Muscle layer of colon (tissue), 2 donors: ENCODE measurements around the gene PFKM.

Experiments
- H3K27ac ChIP-seq: one replicate; pipeline ENCODE4 v1.7.0; 2013; ENCODE audit warnings: low read depth, mild to moderate bottlenecking, low read length, moderate library complexity
- H3K27me3 ChIP-seq, 2 donors: one replicate each; pipeline ENCODE4 v1.7.0; 2013; ENCODE audit warnings: low read length in 2 of 2, mild to moderate bottlenecking in 2 of 2; ENCODE audit not compliant: insufficient read depth in 2 of 2, control insufficient read depth in 1 of 2
- H3K36me3 ChIP-seq: one replicate; pipeline ENCODE4 v1.7.0; 2013; ENCODE audit warnings: mild to moderate bottlenecking, low read length; ENCODE audit not compliant: insufficient read depth
- H3K4me1 ChIP-seq: one replicate; pipeline ENCODE4 v1.7.0; 2013; ENCODE audit warnings: mild to moderate bottlenecking, low read length; ENCODE audit not compliant: insufficient read depth
- H3K4me3 ChIP-seq, 2 donors: one replicate each; pipeline ENCODE4 v1.7.0; 2013; ENCODE audit warnings: low read length in 2 of 2, low read depth in 1 of 2, mild to moderate bottlenecking in 1 of 2, moderate library complexity in 1 of 2
- H3K9ac ChIP-seq: one replicate; pipeline ENCODE4 v1.7.0; 2013; ENCODE audit warnings: low read length
- H3K9me3 ChIP-seq: one replicate; pipeline ENCODE4 v1.7.0; 2013; ENCODE audit warnings: mild to moderate bottlenecking, low read length
- donor health status: abdominal sarcoma.
- donor health status: Adenocarcinoma of cecum.

Gene PFKM

DNA sequence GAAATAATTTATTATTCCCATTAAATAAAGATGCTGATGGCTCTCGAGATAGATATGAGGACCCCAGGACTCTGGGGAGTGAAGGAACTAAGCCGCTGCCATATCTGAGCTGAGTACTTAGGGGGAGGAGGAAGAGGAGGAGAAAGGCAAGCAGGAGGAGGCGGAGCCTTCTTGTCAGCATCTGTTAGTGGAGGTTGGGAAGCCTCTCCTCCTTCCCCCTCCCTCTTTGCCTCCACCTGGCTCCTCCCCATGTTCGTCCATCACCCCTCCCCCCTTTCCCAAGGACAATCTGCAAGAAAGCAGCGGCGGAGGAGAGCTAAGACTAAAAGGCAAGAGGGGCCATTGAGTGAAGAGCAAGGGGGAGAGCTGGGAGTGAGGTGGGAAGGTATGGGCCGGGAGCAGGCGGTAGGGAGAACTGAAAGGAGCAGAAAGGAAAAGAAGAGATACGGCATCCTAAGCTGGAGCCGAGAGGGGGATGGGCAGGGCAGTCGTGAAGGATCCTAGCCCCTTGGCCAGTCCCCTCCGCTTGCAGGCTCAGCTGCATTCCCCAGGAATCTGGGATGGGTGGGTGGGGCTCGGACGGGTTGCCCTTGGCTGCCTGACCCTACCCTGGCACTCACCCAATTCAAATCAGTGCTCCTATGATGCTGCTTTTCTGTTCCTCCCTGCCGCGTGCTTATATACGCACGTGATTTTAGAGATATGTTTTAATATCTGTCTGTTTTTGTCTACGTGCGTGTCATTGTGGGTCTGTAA, at the start of gene PFKM:
Gene PFKM, plus strand, starts transcription at position 287 of the 756 bp plus-strand sequence. CDS start 3,411 bp downstream, outside the sequence.
- peak within 1 kb of the TSS; percentile 53 for H3K9ac ChIP-seq
- H3K27ac ChIP-seq = peak within 1 kb of the TSS; percentile 69

DNA sequence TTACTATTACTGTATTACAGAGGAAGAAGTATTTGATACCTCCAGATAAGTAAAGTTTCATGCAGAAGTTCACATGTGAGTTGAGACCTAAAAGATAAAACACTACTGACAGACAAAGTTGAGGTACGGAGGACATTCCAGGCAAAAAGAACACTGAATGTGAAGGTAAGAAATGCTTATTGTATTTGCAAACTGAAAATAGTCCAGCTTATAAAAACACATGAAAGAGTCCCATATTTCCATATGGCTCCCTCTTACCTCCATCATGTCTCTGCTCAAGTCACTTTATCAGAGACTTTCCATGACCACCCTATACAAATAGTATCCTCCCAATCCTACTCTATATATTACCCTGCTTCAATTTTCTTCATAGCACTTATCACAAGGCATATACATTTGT, 49.1 kb upstream of the PFKM start:
- H3K4me3 ChIP-seq = no peak overlapping the region
- peaks cover 58% of the 10 kb centered on the region for H3K36me3 ChIP-seq
- H3K27me3 ChIP-seq = no peaks in the 10 kb centered on the region
- no peaks in the 10 kb centered on the region for H3K4me1 ChIP-seq
- H3K27ac ChIP-seq = no peak overlapping the region
- no peaks in the 10 kb centered on the region for H3K9me3 ChIP-seq
- no peak overlapping the region for H3K9ac ChIP-seq

More for the DNA sequence above, at the start of gene PFKM:
- Histone ChIP-seq H3K36me3 (peaks cover 16% of the 10 kb centered on the region), H3K4me1 (peaks cover 13% of the 10 kb centered on the region), H3K27me3 (no peaks in the 10 kb centered on the region), H3K4me3 (peak within 1 kb of the TSS; percentile 77 to 90), H3K9me3 (no peaks in the 10 kb centered on the region)

DNA sequence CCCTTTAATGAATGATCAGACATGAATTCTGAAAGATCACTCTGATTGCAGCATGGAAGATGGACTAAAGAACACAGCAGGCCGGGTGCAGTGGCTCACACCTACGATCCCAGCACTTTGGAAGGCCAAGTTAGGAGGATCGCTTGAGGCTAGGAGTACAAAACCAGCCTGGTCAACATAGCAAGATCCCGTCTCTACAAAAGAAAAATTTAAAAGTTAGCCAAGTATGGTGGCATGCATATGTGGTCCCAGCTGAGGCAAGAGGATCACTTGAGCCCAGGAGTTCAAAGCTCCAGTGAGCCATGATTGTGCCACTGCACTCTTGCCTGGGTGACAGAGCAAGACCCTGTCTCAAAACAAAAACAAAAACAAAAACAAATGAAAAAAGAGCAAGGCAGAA, 48.4 kb upstream of the PFKM start:
- Histone ChIP-seq H3K36me3 (peaks cover 51% of the 10 kb centered on the region), H3K27me3 (no peaks in the 10 kb centered on the region), H3K9me3 (no peaks in the 10 kb centered on the region), H3K9ac (no peak overlapping the region), H3K4me1 (no peaks in the 10 kb centered on the region), H3K4me3 (no peak overlapping the region), H3K27ac (no peak overlapping the region)

DNA sequence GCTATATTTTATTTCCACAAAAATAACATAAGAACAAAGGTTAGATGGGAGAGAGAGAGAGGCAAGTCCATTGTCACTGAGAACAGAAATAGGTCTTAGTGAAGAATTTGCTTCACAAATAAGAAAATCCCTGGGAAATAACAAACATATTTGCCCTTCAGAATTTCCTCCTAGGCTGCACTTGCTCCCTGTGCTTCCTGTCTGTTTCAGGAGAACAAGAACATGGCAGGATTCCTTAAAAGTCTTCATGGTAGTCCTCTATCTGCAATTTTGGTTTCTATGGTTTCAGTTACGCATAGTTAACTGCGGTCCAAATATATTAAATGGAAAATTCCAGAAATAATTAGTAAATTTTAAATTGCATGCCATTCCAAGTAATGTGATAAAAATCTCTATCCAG, 47.4 kb upstream of the PFKM start:
- H3K4me3 ChIP-seq = no peak overlapping the region
- peaks cover 47% of the 10 kb centered on the region for H3K36me3 ChIP-seq
- H3K9ac ChIP-seq = no peak overlapping the region
- no peaks in the 10 kb centered on the region for H3K9me3 ChIP-seq
- H3K4me1 ChIP-seq = no peaks in the 10 kb centered on the region
- H3K27ac ChIP-seq = no peak overlapping the region
- H3K27me3 ChIP-seq = no peaks in the 10 kb centered on the region

DNA sequence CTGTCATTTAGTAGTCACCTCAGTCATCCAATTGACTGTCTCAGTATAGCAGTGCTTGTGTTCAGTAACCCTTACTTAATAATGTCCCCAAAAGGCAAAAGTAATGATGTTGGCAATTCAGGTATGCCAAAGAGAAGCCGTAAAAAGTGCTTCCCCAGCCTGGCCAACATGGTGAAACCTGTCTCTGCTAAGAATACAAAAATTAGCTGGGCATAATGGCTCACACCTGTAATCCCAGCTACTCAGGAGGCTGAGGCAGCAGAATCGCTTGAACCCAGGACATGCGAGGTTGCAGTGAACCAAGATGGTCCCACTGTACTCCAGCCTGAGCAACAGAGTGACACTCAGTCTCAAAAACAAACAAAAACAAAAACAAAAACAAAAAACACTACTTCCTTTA, 46.9 kb upstream of the PFKM start:
- no peak overlapping the region for H3K4me3 ChIP-seq
- peaks cover 52% of the 10 kb centered on the region for H3K36me3 ChIP-seq
- H3K9ac ChIP-seq = no peak overlapping the region
- H3K4me1 ChIP-seq = no peaks in the 10 kb centered on the region
- no peak overlapping the region for H3K27ac ChIP-seq
- H3K9me3 ChIP-seq = no peaks in the 10 kb centered on the region
- H3K27me3 ChIP-seq = no peaks in the 10 kb centered on the region

DNA sequence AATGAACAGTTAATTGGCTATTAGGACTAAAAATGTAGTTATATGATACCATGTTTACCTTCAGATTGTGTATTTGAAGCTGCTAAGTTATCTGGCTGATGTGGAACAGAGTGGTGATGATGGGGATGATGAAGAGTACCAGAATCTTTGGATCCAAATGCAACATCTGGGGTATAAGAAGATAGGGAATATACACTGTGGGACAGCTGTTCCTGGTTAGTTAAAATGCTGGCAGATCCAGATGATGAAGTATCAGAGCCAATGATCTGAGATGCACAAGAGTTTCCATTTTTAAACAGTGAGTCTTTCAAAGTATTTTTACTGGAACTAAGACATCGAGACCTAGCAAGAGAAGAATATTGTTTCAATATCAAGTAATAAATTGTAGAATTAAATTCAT, 44.9 kb upstream of the PFKM start:
- H3K27me3 ChIP-seq = no peaks in the 10 kb centered on the region
- peaks cover 49% of the 10 kb centered on the region for H3K36me3 ChIP-seq
- no peaks in the 10 kb centered on the region for H3K4me1 ChIP-seq
- no peak overlapping the region for H3K9ac ChIP-seq
- H3K4me3 ChIP-seq = no peak overlapping the region
- H3K27ac ChIP-seq = no peak overlapping the region
- no peaks in the 10 kb centered on the region for H3K9me3 ChIP-seq

DNA sequence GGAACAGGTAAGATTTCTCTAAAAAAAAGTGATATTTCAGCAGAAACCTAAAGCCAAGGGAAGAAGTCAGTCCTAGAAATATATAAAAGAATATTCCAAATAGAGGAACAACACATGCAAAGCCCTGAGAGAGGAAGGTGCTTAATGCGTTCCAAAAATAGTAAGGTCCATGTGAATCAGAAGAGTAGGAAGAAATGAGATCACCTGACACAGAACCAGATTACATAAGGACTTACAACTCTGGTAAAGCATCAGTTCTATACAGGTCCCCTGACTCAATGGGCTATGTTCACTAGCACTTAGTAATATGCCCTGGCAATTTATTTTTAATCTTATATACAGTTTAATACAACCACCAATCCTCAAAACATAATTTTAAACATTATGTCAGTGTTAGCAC, 43.3 kb upstream of the PFKM start:
- Histone ChIP-seq H3K9ac (no peak overlapping the region), H3K4me1 (no peaks in the 10 kb centered on the region), H3K9me3 (no peaks in the 10 kb centered on the region), H3K27ac (no peak overlapping the region), H3K36me3 (peaks cover 34% of the 10 kb centered on the region), H3K4me3 (no peak overlapping the region), H3K27me3 (no peaks in the 10 kb centered on the region)

DNA sequence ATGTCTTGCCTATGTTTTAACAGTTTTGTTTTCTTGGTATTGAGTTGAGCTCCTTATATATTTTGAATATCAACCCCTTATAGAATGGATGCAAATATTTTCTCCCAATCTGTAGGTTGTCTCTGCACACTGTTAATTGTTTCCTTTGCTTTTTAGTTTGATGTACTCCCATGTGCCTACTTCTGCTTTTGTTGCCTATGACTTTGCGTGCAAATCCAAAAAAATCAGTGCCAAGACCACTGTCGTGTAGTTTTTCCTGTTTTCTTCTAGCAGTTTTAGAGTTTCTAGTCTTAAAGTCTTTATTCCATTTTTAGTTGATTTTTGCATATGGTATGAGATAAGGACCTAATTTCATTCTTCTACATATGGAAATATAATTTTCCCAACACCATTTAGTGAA, 42.1 kb upstream of the PFKM start:
- H3K27ac ChIP-seq = no peak overlapping the region
- no peak overlapping the region for H3K4me3 ChIP-seq
- peaks cover 27% of the 10 kb centered on the region for H3K36me3 ChIP-seq
- no peaks in the 10 kb centered on the region for H3K27me3 ChIP-seq
- no peaks in the 10 kb centered on the region for H3K9me3 ChIP-seq
- H3K9ac ChIP-seq = no peak overlapping the region
- H3K4me1 ChIP-seq = no peaks in the 10 kb centered on the region

DNA sequence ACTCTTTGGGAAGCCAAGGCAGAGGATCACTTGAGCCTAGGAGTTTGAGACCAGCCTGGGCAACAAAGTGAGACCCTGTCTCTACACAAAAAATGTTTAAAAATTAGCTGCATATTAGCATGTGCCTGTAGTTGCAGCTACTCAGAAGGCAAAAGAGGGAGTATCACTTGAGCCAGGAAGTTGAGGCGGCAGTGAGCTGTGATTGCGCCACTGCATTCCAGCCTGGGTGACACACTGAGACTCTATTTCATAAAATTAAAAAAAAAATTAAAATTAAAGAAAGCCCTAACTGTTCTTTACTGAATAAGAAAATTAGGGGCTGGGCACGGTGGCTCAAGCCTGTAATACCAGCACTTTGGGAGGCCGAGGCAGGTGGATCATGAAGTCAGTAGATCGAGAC, 40.3 kb upstream of the PFKM start:
- Histone ChIP-seq H3K9ac (no peak overlapping the region), H3K36me3 (peaks cover 22% of the 10 kb centered on the region), H3K4me1 (no peaks in the 10 kb centered on the region), H3K9me3 (no peaks in the 10 kb centered on the region), H3K27ac (no peak overlapping the region), H3K27me3 (no peaks in the 10 kb centered on the region), H3K4me3 (no peak overlapping the region)

DNA sequence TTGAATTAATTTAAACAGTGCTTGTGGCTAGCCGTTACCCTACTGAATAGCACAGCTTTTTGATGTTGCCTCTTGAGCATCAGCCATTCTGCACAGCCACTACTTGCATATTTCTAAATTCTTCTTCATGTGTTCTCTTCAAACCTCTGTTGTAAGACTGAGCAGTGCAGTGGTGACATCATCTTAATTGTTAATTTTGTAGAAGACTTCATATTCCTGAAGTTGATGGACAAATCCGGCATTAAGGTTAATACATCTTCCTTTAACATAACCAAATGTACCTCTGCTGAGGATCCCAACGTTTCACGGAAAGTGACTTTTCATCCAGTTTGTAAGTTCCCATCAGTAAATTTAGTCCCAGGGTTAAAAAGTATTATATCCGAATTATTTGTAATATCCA, 38.9 kb upstream of the PFKM start:
- Histone ChIP-seq H3K4me3 (no peak overlapping the region), H3K4me1 (no peaks in the 10 kb centered on the region), H3K9ac (no peak overlapping the region), H3K9me3 (no peaks in the 10 kb centered on the region), H3K36me3 (peaks cover 24% of the 10 kb centered on the region), H3K27ac (no peak overlapping the region), H3K27me3 (no peaks in the 10 kb centered on the region)

DNA sequence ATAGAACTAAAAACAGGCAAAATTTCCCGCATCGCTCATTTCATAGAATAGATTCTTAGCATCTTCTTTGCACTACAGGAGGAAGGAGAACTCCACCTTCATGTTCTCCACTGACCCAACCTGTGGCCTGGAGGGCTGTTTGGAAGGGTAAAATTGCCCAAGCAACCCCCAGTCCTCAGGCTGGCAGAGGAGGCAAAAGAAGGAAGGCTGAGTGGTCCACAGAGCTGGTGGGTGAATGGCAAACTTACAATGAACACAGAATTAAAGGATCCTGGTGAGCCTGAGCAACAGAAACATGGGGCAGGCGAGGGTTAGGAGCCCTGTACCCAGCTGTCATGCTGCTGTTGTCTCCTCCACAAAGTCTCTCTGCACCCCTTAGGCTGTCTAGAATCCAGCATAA, 38.3 kb upstream of the PFKM start:
- Histone ChIP-seq H3K9me3 (no peaks in the 10 kb centered on the region), H3K27ac (no peak overlapping the region), H3K36me3 (peaks cover 30% of the 10 kb centered on the region), H3K27me3 (no peaks in the 10 kb centered on the region), H3K4me1 (no peaks in the 10 kb centered on the region), H3K4me3 (no peak overlapping the region), H3K9ac (no peak overlapping the region)

DNA sequence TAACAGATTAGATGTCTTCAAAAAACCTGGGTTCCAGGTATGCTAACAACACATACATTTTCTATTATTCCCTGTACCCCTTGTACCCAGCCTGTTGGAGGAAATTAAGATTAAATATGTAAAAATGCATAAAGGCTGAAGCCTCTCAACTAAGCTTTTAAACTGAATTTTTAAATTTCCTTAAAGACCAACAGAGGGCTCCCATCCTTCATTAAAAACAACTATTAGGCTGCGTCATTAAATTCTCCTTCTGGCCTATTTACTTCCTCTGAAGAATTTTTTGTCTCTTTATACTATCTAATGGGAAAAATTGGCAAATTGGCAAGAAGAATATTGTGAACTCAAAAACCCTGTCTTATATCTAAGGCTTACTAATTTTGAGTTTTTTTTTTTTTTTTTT, 35.1 kb upstream of the PFKM start:
- H3K36me3 ChIP-seq = peaks cover 38% of the 10 kb centered on the region
- no peaks in the 10 kb centered on the region for H3K4me1 ChIP-seq
- H3K9ac ChIP-seq = no peak overlapping the region
- no peaks in the 10 kb centered on the region for H3K9me3 ChIP-seq
- H3K27ac ChIP-seq = no peak overlapping the region
- no peak overlapping the region for H3K4me3 ChIP-seq
- no peaks in the 10 kb centered on the region for H3K27me3 ChIP-seq
